ENCODE measurements around the gene TRAF3.
A peak's percentile ranks its signal among the peaks of the same experiment; 100 is the strongest.

Gene TRAF3

GRCh38 chr14:102916347-102917055 lies 139.3 kb downstream of the TRAF3 start:
- no peak for TF ChIP-seq CTCF (conservative IDR thresholded peaks at IDR 0.05; ENCODE audit: low read depth, low read length)
- no peak overlapping the region for H3K4me3 ChIP-seq (ENCODE audit: low read depth, low read length)
- DNase-seq (ENCODE audit: low read depth) = no peak

- no peak overlapping the region for H3K4me3 ChIP-seq (ENCODE audit: low read depth, low read length)
- no peak for TF ChIP-seq CTCF (conservative IDR thresholded peaks at IDR 0.05; ENCODE audit: low read depth, low read length)
- no peak for DNase-seq (ENCODE audit: low read depth)
Observed at GRCh38 chr14:102917056-102917385, 139.8 kb downstream of the TRAF3 start.

- no peak overlapping the region for H3K4me3 ChIP-seq (ENCODE audit: low read depth, low read length)
- DNase-seq (ENCODE audit: low read depth) = peak; percentile 59
- peak; percentile 82 for TF ChIP-seq CTCF (conservative IDR thresholded peaks at IDR 0.05; ENCODE audit: low read depth, low read length)
Observed at GRCh38 chr14:102917469-102918211, 140.4 kb downstream of the TRAF3 start.

- no peak for TF ChIP-seq CTCF (conservative IDR thresholded peaks at IDR 0.05; ENCODE audit: low read depth, low read length)
- DNase-seq (ENCODE audit: low read depth) = no peak
- H3K4me3 ChIP-seq (ENCODE audit: low read depth, low read length) = no peak overlapping the region
Observed at GRCh38 chr14:102918438-102918837, 141.2 kb downstream of the TRAF3 start.

- no peak for DNase-seq (ENCODE audit: low read depth)
- no peak for TF ChIP-seq CTCF (conservative IDR thresholded peaks at IDR 0.05; ENCODE audit: low read depth, low read length)
- H3K4me3 ChIP-seq (ENCODE audit: low read depth, low read length) = no peak overlapping the region
Observed at GRCh38 chr14:102920273-102920997, 143.2 kb downstream of the TRAF3 start.

GRCh38 chr14:102920998-102921304 lies 143.7 kb downstream of the TRAF3 start:
- TF ChIP-seq CTCF (conservative IDR thresholded peaks at IDR 0.05; ENCODE audit: low read depth, low read length) = no peak
- no peak for DNase-seq (ENCODE audit: low read depth)
- H3K4me3 ChIP-seq (ENCODE audit: low read depth, low read length) = no peak overlapping the region
